HG02571 (cell line): ENCODE results near the gene TMEM255B.
"Not testable (repeated sequence)": the region's sequence is repeated elsewhere in the genome, so short reads cannot be mapped to it uniquely, and the experiment has no call there.

Source experiments
- ATAC-seq: cut with Tn5 transposase; IDR thresholded peaks from one replicate; pipeline ENCODE4 v1.9.1; 2021; ENCODE audit warnings: mild to moderate bottlenecking, moderate library complexity; ENCODE audit not compliant: unreplicated experiment

TMEM255B gene

GRCh38 chr13:113830426-113830950 lies 71.5 kb downstream of the TMEM255B start:
- not testable (repeated sequence) for ATAC-seq

- ATAC-seq, result no peak
These were observed 72.0 kb downstream of the TMEM255B start for GRCh38 chr13:113831061-113831460.

- no peak for ATAC-seq
These were observed 73.2 kb downstream of the TMEM255B start for GRCh38 chr13:113832205-113832604.

GRCh38 chr13:113832631-113833030 lies 73.6 kb downstream of the TMEM255B start:
- ATAC-seq, result no peak

- ATAC-seq, result no peak
These were observed 74.2 kb downstream of the TMEM255B start for GRCh38 chr13:113833111-113833830.

GRCh38 chr13:113834006-113834405 lies 75.0 kb downstream of the TMEM255B start:
- not testable (repeated sequence) for ATAC-seq

GRCh38 chr13:113834496-113835200 lies 75.6 kb downstream of the TMEM255B start:
- ATAC-seq, result no peak

GRCh38 chr13:113835461-113836270 lies 76.6 kb downstream of the TMEM255B start:
- ATAC-seq, result no peak

- ATAC-seq, result no peak
These were observed 77.9 kb downstream of the TMEM255B start for GRCh38 chr13:113836768-113837559.

- ATAC-seq, result no peak
These were observed 78.7 kb downstream of the TMEM255B start for GRCh38 chr13:113837560-113838355.

GRCh38 chr13:113838711-113839201 lies 79.7 kb downstream of the TMEM255B start:
- no peak for ATAC-seq

GRCh38 chr13:113839536-113840204 lies 80.6 kb downstream of the TMEM255B start:
- ATAC-seq, result no peak

- no peak for ATAC-seq
These were observed 81.7 kb downstream of the TMEM255B start for GRCh38 chr13:113840541-113841352.

GRCh38 chr13:113841353-113841650 lies 82.3 kb downstream of the TMEM255B start:
- no peak for ATAC-seq

GRCh38 chr13:113842336-113843062 lies 83.5 kb downstream of the TMEM255B start:
- ATAC-seq, result no peak

- no peak for ATAC-seq
These were observed 84.1 kb downstream of the TMEM255B start for GRCh38 chr13:113843063-113843654.

- ATAC-seq, result no peak
These were observed 85.0 kb downstream of the TMEM255B start for GRCh38 chr13:113843864-113844556.
